HG03280 (cell line): Measurements from ENCODE around the gene CASKIN1.

Experiments used
- ATAC-seq: cut with Tn5 transposase; IDR thresholded peaks from one replicate; pipeline ENCODE4 v1.9.1; 2021; ENCODE audit warnings: mild to moderate bottlenecking, moderate library complexity; ENCODE audit not compliant: unreplicated experiment

CASKIN1 gene

DNA sequence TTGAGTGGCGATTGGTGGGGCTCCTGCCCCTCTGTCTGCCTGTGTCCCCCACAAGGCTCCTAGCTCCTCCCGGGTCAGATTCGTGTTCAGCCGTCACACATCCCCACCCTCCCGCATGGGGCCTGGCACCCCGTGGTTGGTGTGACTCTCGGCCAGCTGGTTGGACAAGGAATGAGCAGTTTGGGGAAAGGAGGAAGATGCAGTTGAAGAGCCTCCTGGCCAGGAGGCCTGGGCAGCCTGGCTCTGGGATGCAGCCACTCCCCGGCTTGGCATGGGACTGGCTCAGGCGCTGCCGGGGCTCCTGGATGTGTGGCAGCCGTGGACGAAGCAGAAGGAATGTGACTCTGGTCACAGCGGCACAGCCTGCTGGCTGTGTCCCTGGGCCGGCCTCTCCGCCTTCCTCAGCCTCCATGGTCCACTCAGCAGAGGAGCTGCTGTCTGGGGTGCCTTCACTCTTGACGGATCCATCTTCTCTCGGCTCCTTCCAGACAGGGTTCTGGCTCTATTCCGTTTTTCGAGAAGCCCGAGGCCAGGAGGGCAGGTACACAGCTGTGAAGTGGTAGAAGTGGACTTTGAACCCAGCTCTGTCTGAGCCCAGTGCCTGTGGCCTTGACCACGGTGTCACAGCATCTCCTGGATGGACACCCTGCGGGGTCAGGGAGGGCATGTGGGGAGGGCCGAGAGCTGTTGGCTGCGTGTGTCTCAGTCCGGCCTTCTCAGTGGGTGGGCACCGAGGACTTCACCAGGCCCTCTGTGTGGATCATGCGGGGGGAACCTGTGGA lies 38.7 kb downstream of the CASKIN1 start:
- no peak for ATAC-seq

DNA sequence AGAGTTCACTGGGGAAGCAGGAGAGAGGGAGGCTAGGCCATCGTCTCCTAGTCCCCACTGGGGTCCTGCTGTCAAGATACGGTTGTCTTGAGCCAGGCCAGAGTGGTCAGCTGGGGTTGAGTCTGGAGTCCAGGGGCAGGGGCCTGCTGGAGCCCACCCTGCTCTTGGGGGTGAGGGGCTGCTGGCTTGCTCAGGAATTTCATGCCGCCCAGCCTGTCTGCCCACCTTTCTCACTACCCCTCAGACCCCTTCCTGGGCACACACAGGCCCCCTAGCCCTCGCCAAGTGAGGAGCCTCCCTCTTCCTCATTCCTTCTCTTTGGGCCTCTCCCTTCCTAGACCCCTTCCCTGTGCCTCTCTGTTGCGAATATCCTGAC lies 39.6 kb downstream of the CASKIN1 start:
- ATAC-seq, result no peak

DNA sequence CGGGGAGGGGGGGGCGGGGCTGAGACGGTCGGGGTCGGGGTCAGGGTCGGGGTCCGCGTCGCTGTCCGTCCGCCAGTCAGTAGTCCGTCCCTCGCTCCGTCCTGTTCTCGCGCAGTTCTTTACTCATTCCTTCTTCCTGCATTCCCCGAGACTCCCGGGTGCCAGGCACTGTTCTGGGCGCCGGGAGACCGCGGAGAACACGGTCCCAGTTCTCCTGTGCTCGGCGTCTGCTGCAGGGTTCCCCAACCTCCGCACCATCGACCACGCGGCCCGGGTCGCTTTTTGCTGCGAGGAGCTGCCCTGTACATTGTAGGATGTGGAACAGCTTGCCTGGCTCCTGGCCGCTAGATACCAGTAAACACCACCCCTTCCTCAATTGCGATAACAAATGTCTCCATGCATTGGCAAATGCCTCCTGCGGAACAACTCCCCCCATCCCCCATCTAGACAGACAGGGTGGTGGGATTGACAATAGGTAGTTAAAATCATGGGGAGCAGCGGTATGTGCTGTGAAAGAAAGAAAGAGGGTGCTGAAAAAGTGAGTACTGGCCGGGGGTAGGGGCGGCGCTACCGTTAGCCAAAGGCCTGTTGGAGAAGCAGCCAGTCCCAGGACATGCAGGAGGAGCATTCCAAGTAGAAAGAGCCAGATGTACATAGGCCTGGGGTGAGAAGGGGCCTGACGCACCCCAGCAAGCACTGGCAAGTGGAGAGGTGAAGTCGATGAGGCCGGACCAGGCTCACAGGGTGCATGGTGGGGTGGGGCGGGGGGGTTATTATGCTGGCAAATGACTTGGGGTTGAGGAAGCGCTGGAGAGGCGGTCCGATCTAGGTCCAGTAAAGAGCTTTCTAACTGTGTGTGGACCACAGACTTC lies 40.2 kb downstream of the CASKIN1 start:
- ATAC-seq, result no peak

DNA sequence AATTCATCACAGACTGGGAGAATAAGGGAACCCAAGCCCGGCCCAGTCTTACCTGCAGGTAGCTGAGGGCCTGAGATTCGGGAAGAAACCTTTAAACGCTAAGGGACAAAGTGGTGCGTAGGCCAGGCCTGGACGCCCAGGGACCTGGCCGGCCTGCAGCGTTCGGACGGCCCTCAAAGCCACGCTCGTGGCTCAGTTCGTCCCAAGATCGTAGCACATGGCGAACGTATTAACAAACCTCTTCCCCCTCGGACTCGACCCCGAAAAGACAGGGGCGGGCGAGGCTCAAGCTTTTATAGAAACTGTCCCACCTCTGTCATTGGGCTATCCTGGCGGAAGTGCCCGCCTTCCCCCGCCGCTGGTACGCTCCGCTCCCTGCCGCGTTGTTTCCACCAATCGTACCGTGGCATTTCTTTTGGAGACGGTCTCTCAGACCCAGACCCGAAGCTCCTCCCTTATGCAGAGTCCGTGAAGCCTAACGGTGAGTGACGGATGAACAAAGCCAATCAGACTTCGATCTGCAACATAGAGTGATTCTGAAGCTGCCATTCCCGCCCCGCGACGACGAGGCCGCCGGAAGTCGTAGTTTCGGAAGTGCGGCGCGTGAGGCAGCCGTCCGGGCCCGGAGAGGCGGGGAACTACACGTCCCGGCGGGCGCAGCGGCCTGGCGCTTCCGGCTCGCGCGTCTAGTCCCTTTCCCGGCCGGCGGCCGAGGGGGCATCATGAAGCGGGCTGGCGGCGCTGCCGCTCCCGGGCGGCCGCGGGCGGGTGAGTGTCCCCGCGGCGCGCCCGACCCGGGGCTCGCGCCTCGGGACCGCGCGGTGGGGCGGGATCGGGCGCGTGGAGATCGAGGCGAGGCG lies 41.1 kb downstream of the CASKIN1 start, which contains the start of gene TRAF7:
TSS of gene TRAF7 (plus strand) at position 692 of the 860 bp plus-strand sequence. CDS start 8,139 bp downstream, outside the sequence.
- peak; percentile 88 for ATAC-seq

DNA sequence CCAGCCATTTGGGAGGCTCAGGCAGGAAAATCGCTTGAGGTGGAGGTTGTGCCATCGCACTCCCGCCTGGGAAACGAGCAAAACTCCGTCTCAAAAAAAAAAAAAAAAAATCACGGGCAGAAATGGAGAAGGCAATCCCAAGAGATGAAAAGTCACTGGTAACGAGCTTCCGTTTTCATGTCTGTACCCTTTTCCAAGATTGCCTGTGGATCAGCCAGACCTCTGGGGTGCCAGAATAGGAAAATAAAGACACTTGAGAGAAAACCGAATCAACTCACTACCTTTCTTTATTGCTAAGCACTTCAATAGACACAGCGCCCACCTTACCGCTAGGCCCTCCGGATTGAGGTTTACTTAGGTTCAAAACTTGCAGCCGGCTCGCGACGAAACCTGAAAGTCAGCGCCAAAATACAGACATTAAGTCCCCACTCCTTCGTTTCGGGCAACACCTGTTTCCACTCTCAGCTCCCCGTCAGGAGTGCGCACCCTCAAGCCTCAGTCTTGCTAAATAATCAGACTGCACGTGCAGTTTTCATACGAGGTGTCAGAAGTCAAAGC lies 41.8 kb downstream of the CASKIN1 start:
- no peak for ATAC-seq

DNA sequence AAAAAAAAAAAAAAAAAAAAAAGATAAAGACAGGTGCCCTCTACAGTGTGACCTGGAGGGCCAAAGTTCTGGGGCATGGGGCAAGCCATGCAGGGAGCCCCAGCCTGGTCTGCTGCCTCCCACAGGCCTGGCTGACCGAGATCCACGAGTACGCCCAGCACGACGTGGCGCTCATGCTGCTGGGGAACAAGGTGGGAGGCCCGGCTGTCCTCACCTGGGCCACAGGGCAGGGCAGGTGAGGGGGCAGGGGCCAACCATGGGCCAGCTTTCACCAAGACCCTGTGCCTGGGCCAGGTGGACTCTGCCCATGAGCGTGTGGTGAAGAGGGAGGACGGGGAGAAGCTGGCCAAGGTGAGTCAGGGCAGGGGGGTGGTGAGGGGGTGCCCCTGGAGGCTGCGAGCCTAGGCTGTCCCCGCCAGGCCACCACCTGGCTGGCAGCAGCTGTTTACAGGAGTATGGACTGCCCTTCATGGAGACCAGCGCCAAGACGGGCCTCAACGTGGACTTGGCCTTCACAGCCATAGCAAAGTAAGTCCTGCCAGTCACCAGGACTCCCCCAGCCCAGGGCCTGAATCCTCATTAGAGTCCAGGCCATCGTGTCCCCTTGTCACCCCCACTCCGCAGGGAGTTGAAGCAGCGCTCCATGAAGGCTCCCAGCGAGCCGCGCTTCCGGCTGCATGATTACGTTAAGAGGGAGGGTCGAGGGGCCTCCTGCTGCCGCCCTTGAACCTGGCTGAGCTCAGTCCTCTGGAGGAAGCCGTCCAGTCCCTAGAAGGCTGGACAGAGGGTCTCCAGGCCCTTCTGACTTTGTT lies 43.5 kb downstream of the CASKIN1 start:
- no peak for ATAC-seq

DNA sequence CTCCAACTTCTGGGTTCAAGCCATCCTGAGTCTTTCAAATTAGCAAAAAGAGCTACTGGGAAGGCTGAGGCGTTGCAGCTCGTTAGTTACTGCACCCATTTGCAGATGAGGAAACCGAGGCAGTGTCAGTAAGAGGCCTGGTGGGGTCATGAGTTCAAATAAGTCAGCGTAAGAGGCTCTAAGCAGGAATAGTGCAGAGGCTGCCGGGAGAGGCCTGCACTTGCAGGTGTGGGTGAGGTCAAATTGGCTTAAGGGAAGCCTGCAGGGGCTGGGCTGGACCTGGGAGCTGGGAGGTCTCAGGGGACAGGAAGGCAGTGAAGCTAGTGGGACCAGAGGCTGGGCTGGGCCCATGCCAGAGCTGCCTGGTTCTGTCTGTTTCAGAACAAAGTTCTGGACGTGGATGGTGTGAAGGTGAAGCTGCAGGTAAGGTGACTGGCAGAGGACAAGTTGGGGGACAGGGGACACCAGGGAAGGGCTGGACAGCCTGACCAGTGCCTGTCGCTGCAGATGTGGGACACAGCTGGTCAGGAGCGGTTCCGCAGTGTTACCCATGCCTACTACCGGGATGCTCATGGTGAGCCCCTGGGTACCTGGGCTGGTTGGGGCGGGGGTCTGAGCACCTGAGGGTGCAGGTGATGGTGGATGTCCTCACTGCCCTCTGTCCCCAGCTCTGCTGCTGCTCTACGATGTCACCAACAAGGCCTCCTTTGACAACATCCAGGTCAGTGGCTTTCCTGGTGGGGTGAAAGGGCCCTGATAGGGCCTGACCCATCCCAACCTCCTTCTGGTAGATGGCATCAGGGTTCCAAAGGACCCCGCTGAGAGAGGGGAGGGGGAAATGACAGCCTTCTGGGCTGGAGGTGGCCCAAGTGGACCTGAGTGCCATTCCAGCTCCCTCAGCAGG lies 45.0 kb downstream of the CASKIN1 start:
- no peak for ATAC-seq

DNA sequence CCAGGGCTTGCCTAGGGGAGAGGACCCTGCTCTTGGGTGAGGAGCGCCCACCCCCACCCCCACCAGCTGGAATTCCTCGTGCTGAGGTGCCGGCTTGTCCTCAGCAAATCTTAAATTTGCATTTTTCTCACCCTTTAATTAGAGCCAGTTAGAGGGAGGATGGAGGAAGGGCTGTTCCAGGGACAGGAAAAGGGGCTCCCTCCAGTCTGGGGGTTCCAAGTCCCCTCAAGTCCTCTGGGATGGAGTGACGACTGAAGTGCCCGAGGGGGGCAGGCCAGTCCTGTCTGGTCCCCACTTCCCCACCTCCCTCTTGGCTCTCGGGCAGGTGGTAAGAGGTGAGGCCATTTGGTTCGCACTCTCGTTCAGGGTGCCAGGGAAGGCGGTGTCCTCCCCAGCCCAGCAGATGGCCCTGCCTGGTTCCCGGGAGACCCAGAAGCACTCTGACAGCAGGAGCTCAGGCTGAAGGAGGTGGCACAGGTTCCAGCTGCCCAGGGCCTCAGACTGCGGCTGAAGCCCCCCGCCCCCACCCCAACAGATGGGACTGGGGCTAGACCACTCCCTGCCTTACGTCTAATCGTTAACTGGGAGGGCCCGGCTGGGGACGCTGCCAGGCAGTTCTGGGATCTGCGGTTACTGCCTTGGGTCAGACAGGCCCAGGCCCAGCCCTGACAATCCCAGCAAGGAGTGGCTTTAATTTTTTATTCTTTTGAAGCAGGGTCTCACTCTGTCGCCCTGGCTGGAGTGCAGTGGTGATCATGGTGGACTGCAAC lies 45.8 kb downstream of the CASKIN1 start:
- ATAC-seq, result no peak

DNA sequence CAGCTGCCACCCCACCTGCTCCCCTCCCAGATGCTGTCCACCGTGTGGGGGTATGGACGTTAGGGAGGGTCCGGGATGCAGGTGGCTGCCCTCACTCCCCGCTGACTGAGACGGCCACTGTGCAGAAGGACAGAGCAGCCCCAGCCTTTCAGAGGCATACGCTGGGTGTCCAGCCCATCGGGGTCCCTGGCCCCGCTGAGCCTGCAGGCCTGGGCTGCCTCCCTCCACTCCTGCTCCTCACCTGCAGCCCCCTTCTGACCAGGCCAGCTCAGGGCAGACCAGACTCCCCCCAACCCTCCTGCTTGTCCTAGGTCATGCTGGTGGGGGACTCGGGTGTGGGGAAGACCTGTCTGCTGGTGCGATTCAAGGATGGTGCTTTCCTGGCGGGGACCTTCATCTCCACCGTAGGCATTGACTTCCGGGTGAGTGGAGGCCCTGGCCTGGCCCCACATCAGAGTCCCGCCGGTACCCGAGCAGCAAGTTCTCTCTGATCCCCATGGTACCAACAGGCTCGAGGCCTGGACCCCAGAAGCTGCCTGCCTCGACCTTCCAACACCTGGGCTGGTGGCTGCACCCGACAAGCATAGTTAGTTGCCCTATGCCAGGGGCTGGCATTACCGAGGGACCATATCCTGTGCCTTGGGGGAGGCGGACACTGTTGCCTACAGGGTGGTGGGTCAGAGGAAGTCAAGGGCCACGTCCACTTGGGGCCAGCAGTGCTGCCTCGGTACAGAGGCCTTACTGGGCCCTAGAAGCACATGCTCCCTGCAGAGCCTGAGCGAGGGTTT lies 46.6 kb downstream of the CASKIN1 start:
- no peak for ATAC-seq

DNA sequence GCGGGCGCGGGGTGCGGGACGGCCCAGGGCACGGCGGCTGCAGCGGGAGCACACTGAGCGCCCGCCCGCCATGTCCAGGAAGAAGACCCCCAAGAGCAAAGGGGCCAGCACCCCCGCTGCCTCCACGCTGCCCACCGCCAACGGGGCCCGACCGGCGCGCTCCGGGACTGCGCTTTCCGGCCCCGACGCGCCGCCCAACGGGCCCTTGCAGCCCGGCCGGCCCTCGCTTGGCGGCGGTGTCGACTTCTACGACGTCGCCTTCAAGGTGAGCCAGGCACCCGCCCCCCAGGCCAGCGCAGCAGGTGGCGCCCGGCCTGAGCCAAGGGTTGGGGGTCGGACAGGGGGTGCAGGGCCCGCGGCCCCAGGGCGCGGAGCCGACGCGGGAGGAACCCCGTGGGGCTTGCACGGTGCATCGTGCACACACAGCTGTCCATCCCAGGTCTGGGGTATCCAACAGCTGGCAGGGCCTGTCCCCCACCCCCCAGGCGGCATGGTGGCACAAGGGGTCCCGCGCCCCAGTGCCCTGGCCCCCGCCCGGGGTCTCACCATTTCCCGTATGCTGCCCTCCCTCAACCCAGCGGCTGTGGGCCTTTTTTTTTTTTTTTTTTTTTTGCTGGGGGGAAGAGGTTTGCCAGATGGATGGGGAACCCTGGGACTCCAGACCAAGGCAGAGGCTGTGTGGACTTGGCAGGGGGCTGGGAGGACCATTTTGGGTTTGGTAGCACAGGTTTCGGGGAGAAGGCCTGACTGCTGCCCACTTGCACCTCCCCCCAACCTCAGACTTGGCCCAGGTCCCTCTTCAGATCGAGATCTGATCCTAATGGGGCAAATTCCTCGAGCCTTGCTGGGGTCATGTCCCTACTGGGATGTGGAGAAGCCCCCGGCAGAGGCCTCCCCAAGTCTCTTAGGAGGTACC lies 47.4 kb downstream of the CASKIN1 start:
- no peak for ATAC-seq

DNA sequence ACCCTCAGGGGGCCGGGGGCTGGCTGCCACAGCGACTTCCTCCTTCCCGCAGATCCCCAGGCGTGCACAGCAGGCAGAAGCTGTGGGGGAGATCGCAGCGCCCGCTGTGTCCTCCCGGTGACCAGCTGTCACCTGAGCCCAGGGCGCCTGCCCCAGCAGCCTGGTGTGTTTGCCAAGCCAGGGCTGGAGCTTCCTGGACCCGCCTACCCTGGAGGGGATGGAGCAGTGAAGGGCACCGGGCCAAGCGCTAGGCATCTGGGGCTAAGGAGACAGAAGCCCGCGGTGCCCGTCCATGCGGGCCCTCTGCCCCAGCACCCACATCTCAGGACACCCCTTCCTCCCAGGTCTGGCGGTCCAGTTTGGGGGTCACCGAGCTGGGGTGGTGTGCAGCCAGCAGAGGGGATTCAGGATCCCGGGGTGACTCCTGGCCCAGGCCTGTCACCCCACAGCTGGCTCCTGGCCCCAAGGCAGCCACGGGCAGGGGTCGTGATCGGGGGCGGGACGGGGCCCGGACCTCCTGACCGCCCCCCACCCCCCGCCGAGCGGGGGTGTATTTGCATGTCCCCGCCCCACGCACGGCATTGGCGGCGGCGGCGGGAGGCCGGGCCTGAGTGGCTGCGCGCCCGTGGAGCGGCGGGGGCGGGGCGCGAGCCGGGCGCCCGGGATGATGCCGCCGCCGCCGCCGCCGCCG lies 48.3 kb downstream of the CASKIN1 start, which contains the start of gene RAB26:
TSS of gene RAB26 (plus strand) at position 645 of the 691 bp plus-strand sequence. CDS start 159 bp downstream, outside the sequence.
- ATAC-seq, result no peak

DNA sequence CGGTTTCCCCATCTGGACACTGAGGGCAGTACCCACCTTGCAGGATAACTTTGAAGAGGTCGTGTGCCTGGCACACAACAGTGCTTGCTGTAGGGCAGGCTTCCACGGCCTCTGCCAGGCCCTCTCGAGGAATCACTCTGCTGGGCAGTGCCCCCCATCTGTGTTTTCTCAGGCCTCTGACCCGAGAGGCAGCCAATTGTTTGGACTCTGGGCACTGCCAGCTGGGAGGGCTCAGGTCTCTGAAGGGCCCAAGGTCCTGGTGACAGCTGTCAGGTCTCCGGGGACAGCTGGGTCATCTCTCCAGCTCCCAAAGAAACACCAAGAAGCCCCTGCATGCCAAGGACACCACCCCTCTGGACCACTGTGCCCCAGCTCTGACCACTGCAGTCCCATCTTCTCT lies 49.0 kb downstream of the CASKIN1 start:
- no peak for ATAC-seq

DNA sequence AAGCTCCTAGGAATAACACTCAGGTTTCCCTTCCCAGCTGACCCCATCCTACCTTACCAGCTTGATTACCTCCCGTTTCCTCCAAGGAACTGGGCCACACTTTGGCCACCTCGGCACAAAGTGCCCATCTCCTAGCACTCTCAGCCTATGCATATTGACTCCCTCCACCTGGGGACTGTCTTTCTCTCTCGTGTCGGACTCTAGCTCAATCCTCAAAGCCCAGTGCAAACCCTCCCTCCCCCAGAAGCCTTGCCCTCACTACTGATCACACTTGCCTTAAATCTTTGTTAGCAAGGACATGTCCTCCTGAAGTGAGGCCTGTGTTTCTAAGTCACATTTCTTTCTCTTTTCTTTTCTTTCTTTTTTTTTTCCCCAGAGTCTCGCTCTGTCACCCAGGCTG lies 50.6 kb downstream of the CASKIN1 start:
- ATAC-seq, result no peak

DNA sequence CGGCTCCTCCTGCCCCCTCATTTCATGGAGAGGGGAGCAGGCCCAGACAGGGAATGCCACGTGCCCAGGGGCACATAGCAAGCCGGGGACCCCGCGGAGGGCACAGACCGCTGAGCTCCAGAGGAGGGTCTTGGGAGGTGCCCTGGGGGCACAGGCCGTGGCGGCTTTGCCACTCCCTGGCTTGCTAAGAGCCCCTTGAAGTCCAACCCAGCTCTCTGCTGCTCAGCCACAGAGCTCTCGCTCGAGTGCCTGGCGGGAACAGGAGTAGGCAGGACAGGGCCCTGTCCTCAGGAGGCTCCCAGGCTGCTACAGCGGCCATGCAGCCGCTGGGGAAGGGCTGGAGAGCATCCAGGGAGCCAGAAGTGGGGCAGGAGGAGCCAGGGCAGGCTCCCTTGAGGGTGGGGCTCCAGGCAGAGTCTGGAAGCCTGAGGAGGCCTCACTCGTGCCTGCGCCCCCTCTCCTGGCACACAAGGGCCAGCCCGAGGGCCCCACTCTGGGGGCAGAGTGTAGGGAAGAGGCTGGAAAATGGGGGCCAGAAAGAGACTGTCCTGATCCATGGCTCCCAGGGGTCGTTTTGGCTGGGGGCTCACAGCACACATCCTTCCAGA lies 52.4 kb downstream of the CASKIN1 start:
- no peak for ATAC-seq
